A673 (cell line): ENCODE measurements around the gene SYT7. TPM values are rescaled to one million over a fixed set of nuclear protein-coding genes. Genes with fewer than 3 reads are reported as not detected.

ENCODE experiments used
- BruUV-seq: library from RNA; stranded (reverse); fragments of 400-500 nt; replicated peaks from 2 replicates; lab custom pipeline; 2021; lab: Mats Ljungman, UMichigan
- CTCF ChIA-PET: fragments of 300-600 bp; sonication (Branson Sonifier 250); formaldehyde crosslinking; loops from one replicate; lab custom pipeline; 2022; ENCODE audit warnings: antibody characterized with exemption; lab: Charles Lee
- POLR2A ChIA-PET: fragments of 300-600 bp; sonication (Branson Sonifier 250); formaldehyde crosslinking; loops from one replicate; lab custom pipeline; 2022; ENCODE audit warnings: antibody characterized with exemption; ENCODE audit not compliant: low non-redundant PET; lab: Charles Lee
- DNase-seq: peaks from one replicate; pipeline ENCODE4 v3.0.0-alpha.2; 2015; ENCODE audit warnings: low spot score
- H3K27ac ChIP-seq: fragments of 200-600 bp; sonication (generic); 2 replicates; pipeline ENCODE4 v1.5.1; 2016; ENCODE audit warnings: mixed run types, low read depth, mild to moderate bottlenecking, mixed read lengths, antibody characterized with exemption, low read length; ENCODE audit not compliant: poor library complexity, severe bottlenecking
- H3K27me3 ChIP-seq: fragments of 200-600 bp; sonication (generic); replicated peaks from 2 replicates; pipeline ENCODE4 v1.6.1; 2017; ENCODE audit warnings: mixed run types, low read depth, mild to moderate bottlenecking, mixed read lengths, antibody characterized with exemption, low read length; ENCODE audit not compliant: insufficient read depth, poor library complexity
- H3K36me3 ChIP-seq: fragments of 200-600 bp; sonication (generic); 2 replicates; pipeline ENCODE4 v1.6.1; 2016; ENCODE audit warnings: mixed run types, mild to moderate bottlenecking, mixed read lengths, antibody characterized with exemption, low read length; ENCODE audit not compliant: insufficient read depth, poor library complexity, severe bottlenecking
- H3K4me1 ChIP-seq: fragments of 200-600 bp; sonication (generic); 2 replicates; pipeline ENCODE4 v1.6.1; 2017; ENCODE audit warnings: mixed run types, mild to moderate bottlenecking, mixed read lengths, antibody characterized with exemption, low read length; ENCODE audit not compliant: insufficient read depth, poor library complexity, severe bottlenecking
- H3K4me3 ChIP-seq: fragments of 200-600 bp; sonication (generic); 2 replicates; pipeline ENCODE4 v1.5.1; 2016; ENCODE audit warnings: low read depth, mixed run types, mild to moderate bottlenecking, mixed read lengths, low read length; ENCODE audit not compliant: poor library complexity, severe bottlenecking
- H3K9me3 ChIP-seq: fragments of 200-600 bp; sonication (generic); 2 replicates; pipeline ENCODE4 v1.6.1; 2016; ENCODE audit warnings: mixed run types, low read depth, mild to moderate bottlenecking, mixed read lengths, antibody characterized with exemption, low read length; ENCODE audit not compliant: poor library complexity, severe bottlenecking
- EZH2 ChIP-seq: fragments of 200-600 bp; sonication (generic); IDR thresholded peaks from 2 replicates; pipeline ENCODE4 v1.6.1; 2017; ENCODE audit warnings: borderline replicate concordance, low read depth, mild to moderate bottlenecking, mixed read lengths, antibody characterized with exemption, low read length; ENCODE audit not compliant: poor library complexity, severe bottlenecking
- intact Hi-C: fragments of 100-400 bp; cut with micrococcal nuclease; formaldehyde crosslinking; loops from one replicate; pipeline ENCODE4 v1.10.0; 2022; ENCODE audit not compliant: unreplicated experiment
- total RNA-seq: library from RNA; stranded (reverse); gene quantifications from 2 replicates; pipeline ENCODE4 v1.2.3, GENCODE V29; 2021
- TF ChIP-seq, protein P1 (sequence below): fragments of 300-800, 200-600 bp; sonication (generic); conservative IDR thresholded peaks from 2 replicates; pipeline ENCODE4 v1.5.1; 2017; ENCODE audit warnings: low read depth, mild to moderate bottlenecking, antibody characterized with exemption, low read length, moderate library complexity, mixed read lengths

Gene SYT7
- total RNA-seq, 1 experiment from 2014 or later: 1.3 TPM

DNA sequence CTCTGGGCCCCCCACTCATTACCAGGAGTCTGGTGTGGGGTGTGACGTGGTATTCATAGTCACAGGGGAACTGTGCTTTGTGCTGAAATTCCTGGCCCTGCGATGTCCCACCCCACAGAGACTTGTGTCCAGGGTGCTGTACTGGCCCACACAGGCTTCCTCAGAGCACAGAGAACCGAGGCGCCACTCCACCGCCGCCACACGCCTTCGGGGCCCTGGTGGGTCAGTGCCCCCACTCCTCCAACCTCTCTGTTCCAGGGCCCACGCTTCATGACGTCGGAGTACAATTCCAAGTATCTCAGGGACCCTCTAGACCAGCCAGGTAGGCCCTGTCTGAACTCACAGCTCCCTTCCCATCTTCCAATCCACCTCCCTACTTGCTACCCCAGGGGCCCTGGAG lies 95.8 kb downstream of the SYT7 start:
- intact Hi-C loops: no loop called here
- TF ChIP-seq, protein P1, sequence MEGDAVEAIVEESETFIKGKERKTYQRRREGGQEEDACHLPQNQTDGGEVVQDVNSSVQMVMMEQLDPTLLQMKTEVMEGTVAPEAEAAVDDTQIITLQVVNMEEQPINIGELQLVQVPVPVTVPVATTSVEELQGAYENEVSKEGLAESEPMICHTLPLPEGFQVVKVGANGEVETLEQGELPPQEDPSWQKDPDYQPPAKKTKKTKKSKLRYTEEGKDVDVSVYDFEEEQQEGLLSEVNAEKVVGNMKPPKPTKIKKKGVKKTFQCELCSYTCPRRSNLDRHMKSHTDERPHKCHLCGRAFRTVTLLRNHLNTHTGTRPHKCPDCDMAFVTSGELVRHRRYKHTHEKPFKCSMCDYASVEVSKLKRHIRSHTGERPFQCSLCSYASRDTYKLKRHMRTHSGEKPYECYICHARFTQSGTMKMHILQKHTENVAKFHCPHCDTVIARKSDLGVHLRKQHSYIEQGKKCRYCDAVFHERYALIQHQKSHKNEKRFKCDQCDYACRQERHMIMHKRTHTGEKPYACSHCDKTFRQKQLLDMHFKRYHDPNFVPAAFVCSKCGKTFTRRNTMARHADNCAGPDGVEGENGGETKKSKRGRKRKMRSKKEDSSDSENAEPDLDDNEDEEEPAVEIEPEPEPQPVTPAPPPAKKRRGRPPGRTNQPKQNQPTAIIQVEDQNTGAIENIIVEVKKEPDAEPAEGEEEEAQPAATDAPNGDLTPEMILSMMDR: no peak
- TF ChIP-seq EZH2: no peak
- POLR2A ChIA-PET: no interaction called here
- no TSS peak for BruUV-seq
- Histone ChIP-seq H3K9me3 (no peaks in the 10 kb centered on the region), H3K4me3 (no peak overlapping the region), H3K4me1 (peaks cover 3% of the 10 kb centered on the region), H3K27me3 (no peaks in the 10 kb centered on the region), H3K36me3 (no peaks in the 10 kb centered on the region), H3K27ac (no peak overlapping the region)
- DNase-seq: no peak
- CTCF ChIA-PET: no interaction called here

DNA sequence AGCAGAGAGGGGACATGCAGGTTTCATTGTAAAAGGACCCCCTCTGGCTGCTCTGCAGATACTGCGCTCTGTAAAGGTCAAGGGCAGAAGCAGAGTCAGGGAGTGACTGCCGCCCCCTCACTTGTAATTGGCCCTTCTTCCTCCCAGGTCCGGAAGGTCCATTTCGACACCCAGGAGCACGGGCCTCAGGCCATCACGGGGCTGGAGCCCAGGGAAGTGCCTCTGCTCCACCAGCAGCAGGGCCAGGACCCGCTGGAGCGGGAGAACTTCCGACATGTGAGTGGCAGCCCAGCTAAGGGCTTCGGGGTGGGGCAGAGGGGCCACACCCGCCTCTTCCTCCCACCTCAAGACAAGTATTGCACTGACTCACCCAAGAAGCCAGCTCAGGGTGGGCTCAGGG lies 96.3 kb downstream of the SYT7 start:
- DNase-seq: no peak
- Histone ChIP-seq H3K27me3 (no peaks in the 10 kb centered on the region), H3K36me3 (no peaks in the 10 kb centered on the region), H3K9me3 (no peaks in the 10 kb centered on the region), H3K4me3 (no peak overlapping the region), H3K4me1 (no peaks in the 10 kb centered on the region), H3K27ac (no peak overlapping the region)
- ChIA-PET POLR2A (no interaction called here), CTCF (no interaction called here)
- intact Hi-C loops: no loop called here
- BruUV-seq: no TSS peak
- TF ChIP-seq, protein P1: no peak
- no peak for TF ChIP-seq EZH2

DNA sequence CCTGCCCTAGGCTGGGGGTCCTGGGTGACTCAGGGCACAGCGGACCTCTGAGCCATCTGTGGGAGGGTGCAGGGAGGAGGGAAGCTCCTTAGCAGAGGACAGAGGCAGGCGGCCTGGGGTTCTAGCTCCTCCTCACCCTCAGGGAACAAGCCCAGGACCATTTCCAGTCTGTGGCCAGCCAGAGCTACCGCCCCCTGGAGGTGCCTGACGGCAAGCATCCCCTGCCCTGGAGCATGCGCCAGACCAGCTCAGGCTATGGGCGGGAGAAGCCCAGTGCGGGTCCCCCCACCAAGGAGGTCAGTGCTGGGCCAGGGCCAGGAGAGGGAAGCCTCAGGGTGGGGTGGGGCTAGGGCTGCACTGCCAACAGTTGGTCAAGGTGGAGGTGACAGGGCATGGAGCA lies 98.4 kb downstream of the SYT7 start:
- peak; percentile 39 for DNase-seq
- Histone ChIP-seq H3K27me3 (no peaks in the 10 kb centered on the region), H3K36me3 (no peaks in the 10 kb centered on the region), H3K27ac (no peak overlapping the region), H3K4me1 (no peaks in the 10 kb centered on the region), H3K9me3 (no peaks in the 10 kb centered on the region), H3K4me3 (no peak overlapping the region)
- TF ChIP-seq, protein P1: peak; percentile 80
- no peak for TF ChIP-seq EZH2
- no TSS peak for BruUV-seq
- CTCF ChIA-PET: interaction anchor here (0.6 to 1.6 kb wide), 11 partner anchors 9 to 156 kb away, joined by 3 to 12 read pairs (median 3); no protein-coding TSS in a partner anchor
- POLR2A ChIA-PET: interaction anchor here (0.5 kb wide), 1 partner anchor 34 kb away, joined by 5 read pairs; no protein-coding TSS in a partner anchor
- intact Hi-C loops: no loop called here
